GM12891 (cell line): ENCODE results near the gene HNRNPA1.

Experiments
- POLR2A ChIP-seq: IDR thresholded peaks from 2 replicates; pipeline ENCODE4 v1.6.1; 2011; ENCODE audit warnings: low read depth, low read length, control low read depth
- POLR2AphosphoS5 ChIP-seq: IDR thresholded peaks from 2 replicates; pipeline ENCODE4 v1.6.1; 2011; ENCODE audit warnings: low read depth, low read length, control low read depth
- TAF1 ChIP-seq: IDR thresholded peaks from 2 replicates; pipeline ENCODE4 v1.6.1; 2011; ENCODE audit warnings: low read depth, low read length, control low read depth

- TF ChIP-seq POLR2AphosphoS5 (no peak), POLR2A (no peak), TAF1 (no peak)
Measured at GRCh38 chr12:54330442-54330841, 49.9 kb downstream of the HNRNPA1 start.
